NK-92 (cell line): Measurements from ENCODE around the gene MYO9A.

Experiments
- DNase-seq: peaks from one replicate; lab custom pipeline; 2025; ENCODE audit not compliant: unreplicated experiment; lab: John Stamatoyannopoulos, UW

MYO9A gene

DNA sequence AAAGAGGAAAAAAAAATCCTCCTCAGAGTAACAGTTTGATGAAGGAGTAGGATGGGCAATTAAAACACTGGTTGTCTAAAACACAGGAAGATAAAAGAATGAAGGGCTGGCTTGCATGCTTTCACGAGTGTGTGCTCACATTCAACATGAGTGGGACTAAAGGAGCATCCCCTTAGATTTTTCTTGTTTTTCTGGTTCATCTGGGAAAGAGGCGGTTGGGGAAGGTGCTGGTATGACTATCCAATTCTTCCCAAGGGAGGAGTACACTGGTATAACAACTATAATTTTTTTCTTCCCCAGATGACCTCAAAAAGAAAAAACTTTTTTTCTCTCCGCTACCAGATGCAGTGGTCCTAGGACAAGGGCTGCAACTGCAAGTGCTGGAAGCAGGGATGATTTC lies 143.7 kb downstream of the MYO9A start:
- no peak for DNase-seq

DNA sequence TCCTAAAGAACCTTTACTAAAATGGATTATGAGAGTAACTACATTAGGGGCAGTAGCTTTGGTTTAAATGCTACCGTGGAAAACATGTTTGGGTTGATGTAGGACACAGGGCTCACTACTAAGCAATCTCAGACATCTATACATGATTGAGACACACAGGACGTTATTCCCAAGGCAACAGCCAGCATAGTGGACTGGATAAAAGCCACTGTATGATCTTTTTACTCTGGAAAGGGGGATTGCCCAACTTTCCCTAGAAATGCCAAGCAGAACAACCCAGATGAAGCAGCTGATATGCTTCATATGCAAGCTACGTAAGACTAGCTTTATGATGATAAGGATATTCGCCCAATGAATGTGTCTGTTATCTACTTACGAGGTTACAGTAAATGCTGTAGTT lies 144.6 kb downstream of the MYO9A start:
- DNase-seq, result no peak

DNA sequence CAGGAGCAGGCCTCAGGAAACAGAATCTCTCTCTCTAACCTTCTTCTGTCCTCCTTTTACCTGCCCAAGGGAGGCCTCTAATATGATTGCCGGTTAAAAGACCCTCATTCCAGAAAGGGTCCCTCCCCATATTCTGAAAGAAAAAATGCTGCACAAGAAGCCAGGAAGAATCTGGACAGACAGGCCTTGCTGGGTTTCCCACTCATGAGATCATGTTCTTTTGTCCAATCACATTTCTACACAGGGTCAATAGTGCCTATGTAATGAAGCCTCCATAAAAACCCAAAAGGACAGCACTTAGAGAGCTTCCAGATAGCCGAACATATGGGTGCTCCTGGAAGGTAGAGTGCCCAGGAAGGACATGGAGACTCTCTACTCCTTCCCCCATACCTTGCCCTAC lies 146.0 kb downstream of the MYO9A start:
- no peak for DNase-seq

DNA sequence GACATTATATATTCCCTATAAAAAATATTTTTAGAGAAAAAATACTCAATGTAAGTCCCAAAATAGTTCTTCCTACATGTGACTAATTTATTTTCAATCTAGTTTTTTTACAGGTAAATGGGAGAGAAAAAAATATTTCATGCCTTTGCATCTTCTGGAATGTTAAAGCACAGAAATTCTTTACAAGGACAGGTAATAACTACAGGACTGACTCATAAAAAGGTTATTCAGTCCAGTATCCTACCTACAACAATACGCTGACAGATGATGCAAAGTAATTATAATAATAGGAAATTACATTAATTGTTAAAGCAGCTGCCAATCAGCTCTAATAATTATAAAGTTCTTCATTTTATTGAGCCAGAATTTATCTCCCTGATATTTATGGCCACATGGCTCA lies 147.5 kb downstream of the MYO9A start:
- no peak for DNase-seq

DNA sequence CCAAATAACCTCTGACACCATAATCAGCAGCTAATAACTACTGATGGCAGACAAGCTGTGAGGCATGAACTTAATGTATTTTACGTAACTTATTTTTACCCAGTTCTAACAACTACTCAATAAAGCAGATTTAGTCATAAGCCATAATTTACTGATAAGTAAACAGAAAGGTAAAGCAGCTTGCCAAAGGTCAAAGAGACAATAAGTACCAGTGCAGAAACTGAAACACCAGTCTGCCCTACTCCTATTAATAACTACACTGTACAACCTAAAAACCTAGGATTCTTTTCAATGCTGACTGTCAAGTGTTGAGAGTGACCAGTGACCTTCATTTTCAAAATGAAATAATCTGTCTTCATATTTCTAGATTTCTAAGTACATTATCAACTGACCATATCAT lies 155.4 kb downstream of the MYO9A start:
- no peak for DNase-seq

DNA sequence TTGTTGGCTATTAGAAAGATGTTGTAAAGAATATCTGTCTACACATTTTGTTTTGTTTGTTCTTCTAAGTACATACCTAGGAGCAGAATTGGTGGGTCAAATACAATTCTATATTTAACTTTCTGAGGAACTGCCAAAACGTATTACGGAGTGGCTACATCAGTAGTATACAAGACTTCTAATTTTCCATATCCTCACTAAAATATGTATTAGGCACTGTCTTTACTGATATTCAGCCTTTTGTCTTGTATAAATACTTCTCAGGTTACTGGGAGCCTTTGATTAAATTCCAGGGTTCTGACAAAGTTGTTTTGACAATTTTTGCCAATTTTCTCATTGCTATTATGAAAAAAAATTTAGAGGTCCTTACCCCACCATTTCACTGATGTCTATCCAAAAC lies 160.9 kb downstream of the MYO9A start:
- no peak for DNase-seq

DNA sequence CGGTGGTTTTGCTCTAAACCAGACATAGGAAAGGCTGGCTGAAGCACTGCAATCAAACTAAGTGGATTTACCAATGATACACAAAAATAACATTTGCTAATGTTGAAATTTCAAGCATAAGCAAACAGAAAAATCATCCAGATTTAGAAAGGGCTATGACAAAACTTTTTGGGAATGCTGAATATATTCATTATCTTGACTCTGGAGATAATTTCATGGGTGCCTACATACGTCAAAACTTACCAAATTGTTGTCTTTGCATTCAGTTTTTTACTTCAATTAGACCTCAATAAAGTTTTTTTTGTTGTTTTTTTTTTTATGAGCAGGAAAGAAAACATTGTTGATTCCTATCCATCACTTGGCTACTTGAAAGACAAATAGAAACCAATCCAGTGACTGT lies 166.8 kb downstream of the MYO9A start:
- no peak for DNase-seq

GRCh38 chr15:71945012-71945411 lies 172.9 kb downstream of the MYO9A start:
- DNase-seq, result no peak

DNA sequence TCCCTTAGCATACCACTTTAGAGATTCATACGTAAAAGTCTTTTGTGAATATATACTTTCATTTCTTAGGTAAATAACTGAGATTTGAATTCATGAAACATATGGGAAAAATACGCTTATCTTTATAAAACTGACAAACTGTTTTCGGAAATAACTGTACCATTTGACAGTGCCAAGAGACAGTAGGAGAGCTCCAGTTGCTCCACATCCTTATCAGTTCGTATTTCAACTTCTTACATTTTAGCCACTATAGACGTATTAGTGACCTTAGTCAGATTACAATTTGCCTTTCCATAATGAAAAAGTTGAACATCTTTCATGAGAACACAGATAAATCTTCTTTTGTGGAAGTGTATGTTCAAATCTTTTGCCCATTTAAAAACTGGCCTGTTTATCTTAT lies 174.1 kb downstream of the MYO9A start:
- DNase-seq, result no peak

GRCh38 chr15:71939981-71940588 lies 177.9 kb downstream of the MYO9A start:
- no peak for DNase-seq

GRCh38 chr15:71937650-71938311 lies 180.2 kb downstream of the MYO9A start:
- no peak for DNase-seq

- no peak for DNase-seq
These were observed 183.5 kb downstream of the MYO9A start for GRCh38 chr15:71934446-71934845.

- DNase-seq, result no peak
These were observed 185.3 kb downstream of the MYO9A start for GRCh38 chr15:71932689-71933088.

DNA sequence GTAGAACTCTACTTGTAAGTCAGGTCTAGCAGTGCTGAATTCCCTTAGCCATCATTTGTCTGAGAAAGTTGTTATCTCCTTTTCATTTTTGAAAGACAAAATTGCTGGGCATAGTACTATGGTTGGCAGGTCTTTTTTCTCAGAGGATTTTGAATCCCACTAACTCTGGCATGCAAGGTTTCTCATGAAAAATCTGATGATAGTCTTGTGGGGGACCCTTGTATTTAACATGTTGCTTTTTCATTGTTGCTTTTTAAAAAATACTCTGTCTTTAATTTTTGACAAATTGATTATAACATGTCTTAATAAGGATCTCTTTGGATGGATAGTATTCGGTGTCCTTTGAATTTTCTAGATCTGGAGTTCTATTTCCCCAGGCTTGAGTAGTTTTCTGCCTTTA lies 186.7 kb downstream of the MYO9A start:
- DNase-seq, result no peak

DNA sequence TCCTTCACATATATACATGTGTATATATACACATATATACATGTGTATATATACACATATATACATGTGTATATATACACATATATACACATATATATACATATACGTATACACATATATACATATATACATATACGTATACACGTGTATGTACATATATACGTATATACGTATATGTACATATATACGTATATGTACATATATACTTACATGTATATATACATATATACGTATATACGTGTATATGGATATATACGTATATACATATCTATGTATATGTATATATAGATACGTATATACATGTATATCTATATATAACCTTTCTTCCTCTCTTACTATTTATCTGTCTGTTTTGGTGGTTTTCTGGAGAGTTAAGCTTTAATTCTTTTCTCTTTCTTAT lies 192.8 kb downstream of the MYO9A start:
- DNase-seq, result no peak

DNA sequence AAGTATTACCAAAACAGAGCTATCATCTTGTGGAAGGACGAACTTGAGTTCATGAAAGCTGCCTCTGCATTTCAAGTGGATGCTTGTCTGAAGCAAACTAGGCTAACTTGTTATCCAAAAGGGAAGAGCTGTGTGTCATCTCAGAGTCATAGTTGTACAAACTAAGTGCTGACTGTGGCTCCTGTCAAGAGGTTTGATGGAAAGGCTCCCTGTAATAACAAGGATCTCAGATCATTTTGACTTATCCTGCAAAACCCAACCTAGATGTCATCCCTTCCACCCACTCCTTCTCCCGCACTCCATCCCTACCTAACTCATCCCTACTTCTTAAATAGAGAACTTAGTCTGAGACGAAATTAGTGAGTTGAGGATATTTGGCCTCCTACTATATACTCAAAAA lies 196.8 kb downstream of the MYO9A start:
- no peak for DNase-seq

- no peak for DNase-seq
These were observed 197.4 kb downstream of the MYO9A start for GRCh38 chr15:71920573-71920972.

GRCh38 chr15:71916834-71917233 lies 201.1 kb downstream of the MYO9A start:
- no peak for DNase-seq

GRCh38 chr15:71914092-71914491 lies 203.9 kb downstream of the MYO9A start:
- DNase-seq, result no peak

DNA sequence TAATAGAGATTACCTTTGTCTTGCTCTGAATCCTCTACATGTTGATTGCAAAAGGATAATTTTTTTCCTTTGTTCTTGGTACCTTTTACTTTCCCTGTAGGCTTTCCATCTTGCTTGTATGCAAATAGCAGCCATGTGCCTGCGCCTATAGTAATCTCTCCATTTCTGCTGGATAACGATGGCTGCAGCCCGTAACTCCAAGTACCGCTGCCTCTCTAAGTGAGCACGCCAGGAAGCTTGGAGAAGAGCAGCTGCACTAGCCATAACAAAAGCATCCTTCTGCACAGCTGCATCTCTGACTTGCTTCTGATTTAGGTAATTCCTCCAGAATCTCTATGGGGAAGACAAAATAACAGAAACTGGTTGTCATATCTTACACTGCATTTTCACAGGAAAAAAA lies 218.3 kb downstream of the MYO9A start:
- DNase-seq, result no peak

DNA sequence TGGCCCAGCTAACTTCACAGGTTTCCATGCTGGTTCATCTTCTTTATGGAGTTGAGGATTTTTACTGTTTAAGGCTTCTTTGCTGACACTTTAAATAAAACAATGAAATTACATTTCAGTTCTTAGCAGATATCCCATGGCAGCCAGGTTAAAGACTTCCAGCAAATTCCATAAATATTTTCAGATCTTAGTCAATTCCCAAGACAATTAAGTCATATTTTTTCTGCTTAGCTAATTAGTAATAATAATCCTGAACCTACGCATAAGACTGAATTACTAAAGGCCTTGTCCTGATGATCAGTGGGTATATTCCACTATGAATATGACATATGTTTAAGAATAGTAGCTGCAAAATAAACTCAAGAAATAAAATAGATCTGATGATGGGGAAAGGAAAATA lies 224.3 kb downstream of the MYO9A start:
- DNase-seq, result no peak

- no peak for DNase-seq
These were observed 225.6 kb downstream of the MYO9A start for GRCh38 chr15:71892335-71892734.

DNA sequence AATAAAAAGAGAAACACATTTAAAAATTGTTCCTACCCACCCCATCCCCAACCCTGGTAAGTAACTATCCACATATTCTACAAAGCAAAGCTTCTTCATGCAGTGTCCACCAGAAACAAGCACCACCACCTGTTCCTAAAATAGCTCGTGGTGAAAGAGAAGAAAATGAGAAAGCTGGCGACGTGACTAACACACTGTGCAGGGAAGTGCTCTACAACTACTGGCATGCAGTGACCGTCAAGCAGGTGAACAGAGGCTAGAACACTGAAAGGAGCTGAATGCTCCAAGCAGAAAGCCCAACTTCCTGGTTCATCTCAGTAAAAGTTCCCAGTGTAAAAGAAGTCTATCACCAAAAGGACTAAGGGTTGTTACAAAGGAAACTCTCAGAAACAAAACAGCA lies 226.9 kb downstream of the MYO9A start:
- DNase-seq, result no peak
